CD14-positive monocyte (primary cell): Measurements from ENCODE around the gene OLFM3. TPM values are rescaled to one million over a fixed set of nuclear protein-coding genes. Genes with fewer than 3 reads are reported as not detected.

ENCODE experiments used
- DNase-seq, 3 donors: peaks; one replicate each; pipeline ENCODE4 v3.0.0-alpha.2; 2011 to 2022
- H2AFZ ChIP-seq: 2 replicates; pipeline ENCODE4 v1.6.0; 2012; ENCODE audit warnings: mild to moderate bottlenecking, low read depth, low read length, inconsistent platforms; ENCODE audit not compliant: insufficient read depth, poor library complexity, severe bottlenecking
- H3K27ac ChIP-seq, 2 donors: 1 replicate in 1 of 2; 2 replicates in 1 of 2; pipeline ENCODE4 v1.5.1; 2012 to 2013; ENCODE audit warnings: low read length in 2 of 2, control low read depth in 1 of 2, inconsistent platforms in 1 of 2, low read depth in 1 of 2, mild to moderate bottlenecking in 1 of 2
- H3K27me3 ChIP-seq, 2 donors: one replicate each; pipeline versions ENCODE4 v1.6.0 to v1.6.1; 2011 to 2013; ENCODE audit warnings: low read length in 2 of 2; ENCODE audit not compliant: control insufficient read depth in 2 of 2, insufficient read depth in 2 of 2
- H3K36me3 ChIP-seq, 2 donors: replicated peaks in 1 of 2; 1 replicate in 1 of 2; 2 replicates in 1 of 2; pipeline versions ENCODE4 v1.5.1 to v1.6.1; 2012 to 2013; ENCODE audit warnings: low read length in 2 of 2, control low read depth in 1 of 2, inconsistent platforms in 1 of 2, mild to moderate bottlenecking in 1 of 2; ENCODE audit not compliant: insufficient read depth in 2 of 2, control insufficient read depth in 1 of 2
- H3K4me1 ChIP-seq, 2 donors: 1 replicate in 1 of 2; 2 replicates in 1 of 2; pipeline versions ENCODE4 v1.5.1 to v1.6.1; 2012 to 2013; ENCODE audit warnings: low read length in 2 of 2, control low read depth in 1 of 2, inconsistent platforms in 1 of 2, mild to moderate bottlenecking in 1 of 2, moderate library complexity in 1 of 2; ENCODE audit not compliant: insufficient read depth in 2 of 2, control insufficient read depth in 1 of 2
- H3K4me2 ChIP-seq: replicated peaks from 2 replicates; pipeline ENCODE3; 2012; ENCODE audit warnings: low read length, moderate library complexity, mild to moderate bottlenecking; ENCODE audit not compliant: poor library complexity, severe bottlenecking; ENCODE audit errors: extremely low read depth
- H3K4me3 ChIP-seq, 3 experiments: fragments of 200-600 bp in 1 of 3; sonication (generic) in 1 of 3; replicated peaks in 1 of 3; 1 replicate in 2 of 3; 2 replicates in 1 of 3; pipeline ENCODE4 v1.5.1; 2011 to 2013; ENCODE audit warnings: low read length in 3 of 3, mild to moderate bottlenecking in 3 of 3, control low read depth in 2 of 3, low read depth in 2 of 3, inconsistent platforms in 1 of 3, moderate library complexity in 1 of 3
- H3K79me2 ChIP-seq: 2 replicates; pipeline ENCODE4 v1.6.0; 2012; ENCODE audit warnings: mild to moderate bottlenecking, control low read depth, inconsistent platforms, low read length, moderate library complexity; ENCODE audit not compliant: insufficient read depth
- H3K9ac ChIP-seq: 2 replicates; pipeline ENCODE4 v1.6.0; 2017; ENCODE audit warnings: low read length, mild to moderate bottlenecking; ENCODE audit not compliant: insufficient read depth, poor library complexity, severe bottlenecking
- H3K9me3 ChIP-seq, 2 donors: replicated peaks in 1 of 2; 1 replicate in 1 of 2; 2 replicates in 1 of 2; pipeline versions ENCODE4 v1.5.1 to v1.6.1; 2012 to 2013; ENCODE audit warnings: low read length in 2 of 2, control low read depth in 1 of 2; ENCODE audit not compliant: control insufficient read depth in 1 of 2, insufficient read depth in 1 of 2
- H4K20me1 ChIP-seq: 2 replicates; pipeline ENCODE4 v1.6.0; 2012; ENCODE audit warnings: mild to moderate bottlenecking, low read length, control low read depth, moderate library complexity; ENCODE audit not compliant: insufficient read depth
- H3K27ac Mint-ChIP-seq, 7 donors: one replicate each; pipeline ENCODE4 v1.8.0; 2020; ENCODE audit warnings: mild to moderate bottlenecking in 7 of 7, mixed read lengths in 7 of 7, moderate library complexity in 6 of 7, inconsistent platforms in 2 of 7
- H3K27me3 Mint-ChIP-seq, 3 donors: one replicate each; pipeline ENCODE4 v1.8.0; 2021 to 2022; ENCODE audit warnings: low read depth in 3 of 3, mild to moderate bottlenecking in 3 of 3, mixed read lengths in 3 of 3, moderate library complexity in 3 of 3, inconsistent platforms in 1 of 3
- H3K36me3 Mint-ChIP-seq, 2 donors: one replicate each; pipeline ENCODE4 v1.8.0; 2020; ENCODE audit warnings: mixed read lengths in 2 of 2, inconsistent platforms in 1 of 2, mild to moderate bottlenecking in 1 of 2
- H3K4me1 Mint-ChIP-seq: one replicate; pipeline ENCODE4 v1.8.0; 2020; ENCODE audit warnings: mild to moderate bottlenecking, mixed read lengths
- H3K4me3 Mint-ChIP-seq, 2 donors: one replicate each; pipeline ENCODE4 v1.8.0; 2020; ENCODE audit warnings: mild to moderate bottlenecking in 2 of 2, mixed read lengths in 2 of 2, moderate library complexity in 1 of 2
- H3K9me3 Mint-ChIP-seq, 7 donors: one replicate each; pipeline ENCODE4 v1.8.0; 2020 to 2022; ENCODE audit warnings: mixed read lengths in 7 of 7, mild to moderate bottlenecking in 6 of 7, moderate library complexity in 6 of 7, inconsistent platforms in 2 of 7
- WGBS: methylation state at CpG from one replicate; pipeline ENCODE4 v1.1.5; 2013; ENCODE audit warnings: missing lambda C conversion rate; ENCODE audit not compliant: insufficient coverage; 5-methylcytosine and 5-hydroxymethylcytosine counted together
- intact Hi-C, 2 donors: fragments of 100-400 bp; cut with micrococcal nuclease; formaldehyde crosslinking; loops; one replicate each; pipeline versions ENCODE4 v1.15.0 to v1.15.1; 2023
- polyA plus RNA-seq, 3 donors: library from polyadenylated mRNA; depleted of rRNA in 1 of 3; unstranded in 2 of 3; stranded (reverse) in 1 of 3; fragments of 300-500 nt in 2 of 3; fragments of >200 nt in 1 of 3; fragmentation: Illumina TruSeq in 2 of 3; gene quantifications; 1 replicate in 2 of 3; 2 replicates in 1 of 3; pipeline ENCODE4 v1.2.3, GENCODE V29; 2012 to 2021
- TF ChIP-seq, protein P1 (sequence below): fragments of 200-600 bp; IDR thresholded peaks from one replicate; pipeline ENCODE4 v1.8.0; 2022; ENCODE audit warnings: antibody characterized with exemption, mild to moderate bottlenecking

Gene OLFM3
- polyA plus RNA-seq, 3 donors: not detected

DNA sequence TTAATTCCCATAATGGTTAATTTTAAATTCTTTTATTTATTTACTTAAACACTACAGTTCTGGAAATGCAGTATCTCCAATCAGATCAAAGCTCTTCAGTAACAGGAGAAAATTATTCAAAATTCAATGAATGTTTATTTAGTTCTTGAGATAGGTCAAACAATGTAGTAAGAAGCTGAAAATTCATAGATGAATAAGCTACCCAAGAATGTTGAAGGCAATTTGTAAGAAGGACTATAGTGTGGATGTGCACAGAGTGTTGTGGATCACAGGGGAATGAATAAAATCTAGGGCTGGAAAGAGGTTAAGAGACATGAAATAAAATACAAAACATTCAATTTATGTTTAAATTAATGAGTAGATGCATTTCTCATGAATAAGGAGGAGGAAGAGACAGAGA lies 72.0 kb downstream of the OLFM3 start:
- no peaks in the 10 kb centered on the region for H3K9me3 ChIP-seq
- no peak for DNase-seq

DNA sequence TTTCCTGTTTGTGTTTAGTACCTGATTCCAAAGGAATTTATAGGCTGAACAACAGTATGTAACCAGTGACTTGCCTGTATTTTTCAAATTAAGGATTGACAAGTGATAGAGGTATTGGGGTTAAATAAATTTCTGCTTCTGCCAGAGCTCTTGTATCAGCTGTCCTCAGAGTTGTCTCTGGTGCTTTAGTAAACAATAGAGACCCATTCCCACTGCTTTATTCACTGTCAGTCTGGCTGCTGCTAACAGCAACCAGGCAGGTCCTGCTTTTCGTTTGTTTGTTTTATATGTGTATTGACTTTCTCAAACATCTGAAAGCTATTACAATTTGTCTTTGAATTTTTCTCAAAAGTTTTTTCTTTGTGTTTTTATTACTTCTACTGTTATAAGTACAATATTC lies 76.1 kb downstream of the OLFM3 start:
- no peaks in the 10 kb centered on the region for H3K36me3 ChIP-seq
- Mint-ChIP-seq H3K27ac (no peak overlapping the region), H3K27me3 (peaks cover 0 to 2% (median 2%) of the 10 kb centered on the region in 3 donors), H3K36me3 (no peaks in the 10 kb centered on the region), H3K4me1 (no peaks in the 10 kb centered on the region), H3K9me3 (peaks cover 0 to 2% (median 0%) of the 10 kb centered on the region in 7 donors), H3K4me3 (no peak overlapping the region)
- DNase-seq: no peak
- no peaks in the 10 kb centered on the region for H3K27me3 ChIP-seq
- H4K20me1 ChIP-seq: no peaks in the 10 kb centered on the region
- no peaks in the 10 kb centered on the region for H3K4me1 ChIP-seq
- intact Hi-C loops: no loop called here
- no peak overlapping the region for H2AFZ ChIP-seq
- H3K4me3 ChIP-seq: no peak overlapping the region
- H3K9me3 ChIP-seq: no peaks in the 10 kb centered on the region
- H3K4me2 ChIP-seq: no peak overlapping the region
- H3K9ac ChIP-seq: no peak overlapping the region
- TF ChIP-seq, protein P1, sequence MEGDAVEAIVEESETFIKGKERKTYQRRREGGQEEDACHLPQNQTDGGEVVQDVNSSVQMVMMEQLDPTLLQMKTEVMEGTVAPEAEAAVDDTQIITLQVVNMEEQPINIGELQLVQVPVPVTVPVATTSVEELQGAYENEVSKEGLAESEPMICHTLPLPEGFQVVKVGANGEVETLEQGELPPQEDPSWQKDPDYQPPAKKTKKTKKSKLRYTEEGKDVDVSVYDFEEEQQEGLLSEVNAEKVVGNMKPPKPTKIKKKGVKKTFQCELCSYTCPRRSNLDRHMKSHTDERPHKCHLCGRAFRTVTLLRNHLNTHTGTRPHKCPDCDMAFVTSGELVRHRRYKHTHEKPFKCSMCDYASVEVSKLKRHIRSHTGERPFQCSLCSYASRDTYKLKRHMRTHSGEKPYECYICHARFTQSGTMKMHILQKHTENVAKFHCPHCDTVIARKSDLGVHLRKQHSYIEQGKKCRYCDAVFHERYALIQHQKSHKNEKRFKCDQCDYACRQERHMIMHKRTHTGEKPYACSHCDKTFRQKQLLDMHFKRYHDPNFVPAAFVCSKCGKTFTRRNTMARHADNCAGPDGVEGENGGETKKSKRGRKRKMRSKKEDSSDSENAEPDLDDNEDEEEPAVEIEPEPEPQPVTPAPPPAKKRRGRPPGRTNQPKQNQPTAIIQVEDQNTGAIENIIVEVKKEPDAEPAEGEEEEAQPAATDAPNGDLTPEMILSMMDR: no peak
- no peak overlapping the region for H3K27ac ChIP-seq
- H3K79me2 ChIP-seq: no peaks in the 10 kb centered on the region
- WGBS: no CpG with 5 or more reads among the region's 1 CpG

More for the DNA sequence above, 72.0 kb downstream of the OLFM3 start:
- Histone ChIP-seq H3K36me3 (no peaks in the 10 kb centered on the region), H3K4me3 (no peak overlapping the region), H4K20me1 (no peaks in the 10 kb centered on the region), H2AFZ (no peak overlapping the region), H3K9ac (no peak overlapping the region), H3K4me1 (no peaks in the 10 kb centered on the region), H3K79me2 (no peaks in the 10 kb centered on the region), H3K27ac (no peak overlapping the region), H3K27me3 (no peaks in the 10 kb centered on the region), H3K4me2 (no peak overlapping the region)
- intact Hi-C loops: no loop called here
- Mint-ChIP-seq H3K36me3 (no peaks in the 10 kb centered on the region), H3K27me3 (no peaks in the 10 kb centered on the region), H3K27ac (no peak overlapping the region), H3K4me3 (no peak overlapping the region), H3K4me1 (no peaks in the 10 kb centered on the region), H3K9me3 (no peaks in the 10 kb centered on the region)
- TF ChIP-seq, protein P1: no peak
